ENCODE results near the gene ENDOD1. TPM values are rescaled to one million over a fixed set of nuclear protein-coding genes. Genes with fewer than 3 reads are reported as not detected.
"Not testable (repeated sequence)": the region's sequence is repeated elsewhere in the genome, so short reads cannot be mapped to it uniquely, and the experiment has no call there.

ENDOD1 gene
- polyA plus RNA-seq, 3 donors = 1.3 to 3.4 (median 3.2) TPM

DNA sequence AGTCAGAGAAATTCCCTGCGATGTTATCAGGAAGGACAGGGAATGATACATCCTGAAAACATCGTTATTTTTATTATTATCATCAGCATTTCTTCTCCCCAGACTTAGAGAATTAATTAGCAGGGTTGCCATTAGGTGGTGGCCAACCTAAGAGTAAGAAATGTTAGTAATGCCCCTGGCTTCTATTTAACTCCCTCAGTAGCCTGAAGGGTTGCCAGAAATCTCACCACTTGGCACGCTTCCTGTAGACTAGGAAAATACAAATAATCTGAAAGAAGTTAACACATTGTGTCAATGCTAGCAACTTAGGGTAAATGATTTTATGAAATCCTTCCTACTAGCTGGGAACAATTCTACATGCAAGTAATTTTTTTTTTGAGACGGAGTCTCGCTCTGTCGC lies 45.5 kb downstream of the ENDOD1 start:
- Mint-ChIP-seq H3K9me3 (peaks cover 0 to 3% (median 0%) of the 10 kb centered on the region in 7 donors), H3K4me3 (no peak overlapping the region)
- no CpG with 5 or more reads among the region's 6 CpGs for WGBS (ENCODE audit: insufficient coverage)

GRCh38 chr11:95135880-95136279 lies 46.2 kb downstream of the ENDOD1 start:
- Histone ChIP-seq H2AFZ (ENCODE audit: insufficient read depth, low read depth, low read length, poor library complexity, severe bottlenecking) (no peak overlapping the region), H3K79me2 (ENCODE audit: insufficient read depth, low read length) (no peaks in the 10 kb centered on the region), H3K9me3 (replicated peaks in 1 of 2; ENCODE audit: control insufficient read depth in 1 of 2, insufficient read depth in 1 of 2, low read length in 2 of 2) (no peaks in the 10 kb centered on the region), H3K27me3 (ENCODE audit: control insufficient read depth in 2 of 2, insufficient read depth in 2 of 2, low read length in 2 of 2) (peaks cover 0 to 2% of the 10 kb centered on the region in 2 donors), H3K36me3 (replicated peaks in 1 of 2; ENCODE audit: control insufficient read depth in 1 of 2, insufficient read depth in 2 of 2, low read length in 2 of 2) (no peaks in the 10 kb centered on the region), H3K4me1 (ENCODE audit: control insufficient read depth in 1 of 2, insufficient read depth in 2 of 2, low read length in 2 of 2) (no peaks in the 10 kb centered on the region), H4K20me1 (ENCODE audit: insufficient read depth, low read length) (no peaks in the 10 kb centered on the region), H3K9ac (ENCODE audit: insufficient read depth, low read length, poor library complexity, severe bottlenecking) (no peak overlapping the region), H3K4me2 (replicated peaks; ENCODE audit: extremely low read depth, low read length, poor library complexity, severe bottlenecking) (no peak overlapping the region), H3K4me3 (replicated peaks in 1 of 3; ENCODE audit: low read depth in 2 of 3, low read length in 3 of 3) (no peak overlapping the region), H3K27ac (ENCODE audit: low read depth in 1 of 2, low read length in 2 of 2) (no peak overlapping the region)
- peaks cover 4% of the 10 kb centered on the region for H3K4me1 Mint-ChIP-seq
- no CpG with 5 or more reads among the region's 2 CpGs for WGBS (ENCODE audit: insufficient coverage)
- intact Hi-C loops (cut with micrococcal nuclease) = no loop called here
- no peak overlapping the region for H3K4me3 Mint-ChIP-seq
- no peaks in the 10 kb centered on the region for H3K36me3 Mint-ChIP-seq
- no peak for TF ChIP-seq CTCF (IDR thresholded peaks at IDR 0.05)
- H3K9me3 Mint-ChIP-seq = peaks cover 0 to 2% (median 0%) of the 10 kb centered on the region in 7 donors
- DNase-seq = no peak
- H3K27me3 Mint-ChIP-seq (ENCODE audit: low read depth in 3 of 3) = peaks cover 0 to 4% (median 3%) of the 10 kb centered on the region in 3 donors
- no peak overlapping the region for H3K27ac Mint-ChIP-seq

More for the DNA sequence above, 45.5 kb downstream of the ENDOD1 start:
- TF ChIP-seq CTCF (IDR thresholded peaks at IDR 0.05) = no peak
- H2AFZ ChIP-seq (ENCODE audit: insufficient read depth, low read depth, low read length, poor library complexity, severe bottlenecking) = no peak overlapping the region
- H3K4me2 ChIP-seq (replicated peaks; ENCODE audit: extremely low read depth, low read length, poor library complexity, severe bottlenecking) = no peak overlapping the region
- Mint-ChIP-seq H3K27me3 (ENCODE audit: low read depth in 3 of 3) (peaks cover 0 to 2% (median 0%) of the 10 kb centered on the region in 3 donors), H3K4me1 (peaks cover 4% of the 10 kb centered on the region), H3K27ac (no peak overlapping the region), H3K36me3 (no peaks in the 10 kb centered on the region)
- H3K27me3 ChIP-seq (ENCODE audit: control insufficient read depth in 2 of 2, insufficient read depth in 2 of 2, low read length in 2 of 2) = no peaks in the 10 kb centered on the region
- no peaks in the 10 kb centered on the region for H4K20me1 ChIP-seq (ENCODE audit: insufficient read depth, low read length)
- H3K9me3 ChIP-seq (replicated peaks in 1 of 2; ENCODE audit: control insufficient read depth in 1 of 2, insufficient read depth in 1 of 2, low read length in 2 of 2) = no peaks in the 10 kb centered on the region
- no peaks in the 10 kb centered on the region for H3K79me2 ChIP-seq (ENCODE audit: insufficient read depth, low read length)
- H3K27ac ChIP-seq (ENCODE audit: low read depth in 1 of 2, low read length in 2 of 2) = no peak overlapping the region
- H3K36me3 ChIP-seq (replicated peaks in 1 of 2; ENCODE audit: control insufficient read depth in 1 of 2, insufficient read depth in 2 of 2, low read length in 2 of 2) = no peaks in the 10 kb centered on the region
- H3K4me3 ChIP-seq (replicated peaks in 1 of 3; ENCODE audit: low read depth in 2 of 3, low read length in 3 of 3) = no peak overlapping the region
- intact Hi-C loops (cut with micrococcal nuclease) = no loop called here
- no peak for DNase-seq
- H3K9ac ChIP-seq (ENCODE audit: insufficient read depth, low read length, poor library complexity, severe bottlenecking) = no peak overlapping the region
- H3K4me1 ChIP-seq (ENCODE audit: control insufficient read depth in 1 of 2, insufficient read depth in 2 of 2, low read length in 2 of 2) = no peaks in the 10 kb centered on the region

GRCh38 chr11:95136747-95137146 lies 47.1 kb downstream of the ENDOD1 start:
- not testable (repeated sequence) for H3K4me1 ChIP-seq (ENCODE audit: control insufficient read depth in 1 of 2, insufficient read depth in 2 of 2, low read length in 2 of 2)
- no CpG with 5 or more reads among the region's 4 CpGs for WGBS (ENCODE audit: insufficient coverage)

More at GRCh38 chr11:95136747-95137146, 47.1 kb downstream of the ENDOD1 start:
- H3K27me3 Mint-ChIP-seq (ENCODE audit: low read depth in 3 of 3); H4K20me1 ChIP-seq (ENCODE audit: insufficient read depth, low read length); H3K9me3 ChIP-seq (replicated peaks in 1 of 2; ENCODE audit: control insufficient read depth in 1 of 2, insufficient read depth in 1 of 2, low read length in 2 of 2); H2AFZ ChIP-seq (ENCODE audit: insufficient read depth, low read depth, low read length, poor library complexity, severe bottlenecking); H3K9me3 Mint-ChIP-seq; H3K27me3 ChIP-seq (ENCODE audit: control insufficient read depth in 2 of 2, insufficient read depth in 2 of 2, low read length in 2 of 2); H3K4me1 Mint-ChIP-seq; H3K36me3 Mint-ChIP-seq; H3K4me3 ChIP-seq (replicated peaks in 1 of 3; ENCODE audit: low read depth in 2 of 3, low read length in 3 of 3); H3K27ac Mint-ChIP-seq; H3K36me3 ChIP-seq (replicated peaks in 1 of 2; ENCODE audit: control insufficient read depth in 1 of 2, insufficient read depth in 2 of 2, low read length in 2 of 2); H3K27ac ChIP-seq (ENCODE audit: low read depth in 1 of 2, low read length in 2 of 2); intact Hi-C loops (cut with micrococcal nuclease); H3K4me3 Mint-ChIP-seq; DNase-seq; H3K4me2 ChIP-seq (replicated peaks; ENCODE audit: extremely low read depth, low read length, poor library complexity, severe bottlenecking); H3K79me2 ChIP-seq (ENCODE audit: insufficient read depth, low read length); H3K9ac ChIP-seq (ENCODE audit: insufficient read depth, low read length, poor library complexity, severe bottlenecking): not testable (repeated sequence)

Measured in CD14-positive monocyte (primary cell).